Pancreas (tissue), 8 donors: ENCODE results near the gene GOLGA8M. TPM values are rescaled to one million over a fixed set of nuclear protein-coding genes. Genes with fewer than 3 reads are reported as not detected.

Source experiments
- polyA plus RNA-seq, 2 donors: library from polyadenylated mRNA; stranded (reverse); fragments of 200-250 nt; gene quantifications; one replicate each; pipeline ENCODE4 v1.2.3, GENCODE V29; 2013
- total RNA-seq, 6 donors: library from RNA; stranded (reverse); fragmentation: NEBNext Ultra II Directional in 4 of 6; extraction: Animal tissue kit (Norgen Biotek cat#: 25700) in 4 of 6; gene quantifications; one replicate each; pipeline versions ENCODE4 v1.2.1 to v1.2.4, GENCODE V29; 2021 to 2023
- donor health status: healthy with polysubstance abuse.
- donor health status: DM: no; HTN: no; CAD: no; lungs with moderate emphysema.
- donor health status: DM: no; HTN: no; CAD: no.
- donor health status: Bipolar disorder and iron deficiency.
- donor health status: DM: yes; HTN: yes; CAD: no.
- donor health status: DM: no; HTN: no; CAD: no.
- donor health status: DM: no; HTN: no; CAD: no.
- donor health status: DM: yes; HTN: yes; CAD: no.

GOLGA8M gene
- total and polyA plus RNA-seq, 8 donors, result 0.69 to 2.1 (median 1.4) TPM

Other genes with a start within 250 kb of the GOLGA8M start
- under 1 TPM in 1 of 6 donors, not detected in 5; 0.08 TPM for gene GOLGA8G, start 179.4 kb downstream of the GOLGA8M start, total RNA-seq
- under 1 TPM in 1 of 2 donors, not detected in 1; 0.08 TPM for gene GOLGA8G, start 179.4 kb downstream of the GOLGA8M start, polyA plus RNA-seq
- not detected for gene GOLGA6L25, start 158.9 kb downstream of the GOLGA8M start, total RNA-seq
- gene GOLGA6L25, start 158.9 kb downstream of the GOLGA8M start, polyA plus RNA-seq, result not detected
- gene GOLGA6L7, start 136.2 kb upstream of the GOLGA8M start, total RNA-seq, result not detected
- gene GOLGA6L7, start 136.2 kb upstream of the GOLGA8M start, polyA plus RNA-seq, result not detected
- gene APBA2, start 173.6 kb upstream of the GOLGA8M start, total RNA-seq, result 10 to 100 TPM in 1 of 6 donors, 1 to 10 TPM in 5; 3.9 to 10.3 (median 8.2) TPM
- 1 to 10 TPM; 3.9 to 6.2 TPM for gene APBA2, start 173.6 kb upstream of the GOLGA8M start, polyA plus RNA-seq